Smooth muscle cell (in vitro differentiated cells): Measurements from ENCODE around the gene MYH1. TPM values are rescaled to one million over a fixed set of nuclear protein-coding genes. Genes with fewer than 3 reads are reported as not detected.

ENCODE experiments used
- DNase-seq: peaks from one replicate; lab custom pipeline; 2025; ENCODE audit not compliant: unreplicated experiment; lab: John Stamatoyannopoulos, UW
- H2AFZ ChIP-seq: fragments of 200-600 bp; sonication (generic); 2 replicates; pipeline ENCODE4 v1.6.0; 2016; ENCODE audit warnings: antibody characterized with exemption, low read depth, mild to moderate bottlenecking
- H3F3A ChIP-seq: fragments of 200-600 bp; sonication (generic); 2 replicates; pipeline ENCODE4 v1.6.0; 2017; ENCODE audit warnings: antibody characterized with exemption, low read depth
- H3K27ac ChIP-seq: fragments of 200-600 bp; sonication (generic); 2 replicates; pipeline ENCODE4 v1.5.1; 2016; ENCODE audit warnings: low read depth, mild to moderate bottlenecking
- H3K27me3 ChIP-seq: fragments of 200-600 bp; sonication (generic); 2 replicates; pipeline ENCODE4 v1.6.1; 2016; ENCODE audit warnings: low read depth, mild to moderate bottlenecking
- H3K36me3 ChIP-seq: fragments of 200-600 bp; sonication (generic); 2 replicates; pipeline ENCODE4 v1.5.1; 2016; ENCODE audit warnings: low read depth
- H3K4me1 ChIP-seq: fragments of 200-600 bp; sonication (generic); 2 replicates; pipeline ENCODE4 v1.5.1; 2016; ENCODE audit warnings: low read depth
- H3K4me2 ChIP-seq: fragments of 200-600 bp; sonication (generic); 2 replicates; pipeline ENCODE4 v1.6.0; 2016; ENCODE audit warnings: mild to moderate bottlenecking
- H3K4me3 ChIP-seq: fragments of 200-600 bp; sonication (generic); 2 replicates; pipeline ENCODE4 v1.5.1; 2016; ENCODE audit warnings: mild to moderate bottlenecking
- H3K79me2 ChIP-seq: fragments of 200-600 bp; sonication (generic); 2 replicates; pipeline ENCODE4 v1.6.0; 2016; ENCODE audit warnings: low read depth, mild to moderate bottlenecking
- H3K9ac ChIP-seq: fragments of 200-600 bp; sonication (generic); 2 replicates; pipeline ENCODE4 v1.6.0; 2016; ENCODE audit warnings: low read depth
- H3K9me3 ChIP-seq: fragments of 200-600 bp; sonication (generic); replicated peaks from 2 replicates; pipeline ENCODE4 v1.5.1; 2016; ENCODE audit warnings: low read depth
- H4K20me1 ChIP-seq: fragments of 200-600 bp; sonication (generic); 2 replicates; pipeline ENCODE4 v1.6.0; 2016; ENCODE audit warnings: low read depth
- CTCF ChIP-seq: fragments of 200-600 bp; sonication (generic); IDR thresholded peaks from 2 replicates; pipeline ENCODE4 v1.5.1; 2017; ENCODE audit warnings: borderline replicate concordance, mild to moderate bottlenecking, antibody characterized with exemption; ENCODE audit not compliant: insufficient read depth, poor library complexity, severe bottlenecking
- WGBS: methylation state at CpG from one replicate; pipeline ENCODE4 v1.1.7; 2016; ENCODE audit warnings: low lambda C conversion rate; 5-methylcytosine and 5-hydroxymethylcytosine counted together
- polyA plus RNA-seq: library from polyadenylated mRNA; unstranded; fragments of >200 nt; fragmentation: Nextera tagmentation; extraction: Ambion mirVana; gene quantifications from 2 replicates; pipeline ENCODE4 v1.2.1, GENCODE V29; 2016
- total RNA-seq: library from RNA; depleted of rRNA; stranded (reverse); fragments of >200 nt; gene quantifications from 2 replicates; pipeline ENCODE4 v1.2.3, GENCODE V29; 2014

The MYH1 gene
- total RNA-seq (not detected in 2 replicates), polyA plus RNA-seq (not detected in 2 replicates)

GRCh38 chr17:10518271-10519037, at the start of gene MYH1:
Gene MYH1, minus strand, starts transcription at chr17:10518542. Its CDS starts 1,900 bp downstream, at chr17:10516642.
- Histone ChIP-seq H3K9me3 (no peaks in the 10 kb centered on the region), H3K4me1 (no peaks in the 10 kb centered on the region), H3K27me3 (peaks cover 3% of the 10 kb centered on the region), H3K27ac (no peak within 1 kb of the TSS), H3K4me2 (no peak within 1 kb of the TSS), H2AFZ (no peak within 1 kb of the TSS), H3F3A (no peaks in the 10 kb centered on the region), H3K9ac (no peak within 1 kb of the TSS), H3K4me3 (no peak within 1 kb of the TSS), H3K36me3 (no peaks in the 10 kb centered on the region), H4K20me1 (no peaks in the 10 kb centered on the region), H3K79me2 (no peaks in the 10 kb centered on the region)
- TF ChIP-seq CTCF = no peak
- 86% methylated on average over 11 of the region's 11 CpGs for WGBS
- DNase-seq = no peak

- Histone ChIP-seq H3K27me3 (peaks cover 3% of the 10 kb centered on the region), H3K9ac (no peak overlapping the region), H3K9me3 (no peaks in the 10 kb centered on the region), H3K36me3 (no peaks in the 10 kb centered on the region), H3K27ac (no peak overlapping the region), H4K20me1 (no peaks in the 10 kb centered on the region), H3K79me2 (no peaks in the 10 kb centered on the region), H3K4me1 (no peaks in the 10 kb centered on the region), H2AFZ (no peak overlapping the region), H3K4me3 (no peak overlapping the region), H3F3A (no peaks in the 10 kb centered on the region), H3K4me2 (no peak overlapping the region)
- DNase-seq = no peak
- TF ChIP-seq CTCF = no peak
- 88% methylated on average over 2 of the region's 2 CpGs for WGBS
Observed at GRCh38 chr17:10563991-10564660, 45.8 kb upstream of the MYH1 start.

- TF ChIP-seq CTCF = no peak
- no peaks in the 10 kb centered on the region for H3K79me2 ChIP-seq
- H3K27me3 ChIP-seq = peaks cover 3% of the 10 kb centered on the region
- no peak overlapping the region for H3K4me2 ChIP-seq
- no peaks in the 10 kb centered on the region for H3K36me3 ChIP-seq
- H3K9me3 ChIP-seq = no peaks in the 10 kb centered on the region
- H3K27ac ChIP-seq = no peak overlapping the region
- peaks cover 4% of the 10 kb centered on the region for H3F3A ChIP-seq
- DNase-seq = no peak
- no peak overlapping the region for H2AFZ ChIP-seq
- no peak overlapping the region for H3K4me3 ChIP-seq
- 88% methylated on average over 6 of the region's 6 CpGs for WGBS
- H3K9ac ChIP-seq = no peak overlapping the region
- no peaks in the 10 kb centered on the region for H3K4me1 ChIP-seq
- H4K20me1 ChIP-seq = no peaks in the 10 kb centered on the region
Observed at GRCh38 chr17:10558049-10558448, 39.7 kb upstream of the MYH1 start.

- Histone ChIP-seq H4K20me1 (no peaks in the 10 kb centered on the region), H3K9me3 (no peaks in the 10 kb centered on the region), H3F3A (peaks cover 4% of the 10 kb centered on the region), H3K4me1 (no peaks in the 10 kb centered on the region), H3K4me2 (no peak overlapping the region), H3K79me2 (no peaks in the 10 kb centered on the region), H3K4me3 (no peak overlapping the region), H3K27ac (no peak overlapping the region), H3K9ac (no peak overlapping the region), H2AFZ (no peak overlapping the region), H3K27me3 (peaks cover 3% of the 10 kb centered on the region), H3K36me3 (no peaks in the 10 kb centered on the region)
- no peak for TF ChIP-seq CTCF
- DNase-seq = no peak
- WGBS = 90% methylated on average over 1 of the region's 1 CpG
Observed at GRCh38 chr17:10557422-10557821, 39.1 kb upstream of the MYH1 start.
